Measurements from ENCODE around the gene TTC39A. TPM values are rescaled to one million over a fixed set of nuclear protein-coding genes. Genes with fewer than 3 reads are reported as not detected.

TTC39A gene
- total RNA-seq, 2 experiments from 2014 or later = 0.11 TPM; not detected in 1

- Mint-ChIP-seq H3K4me3 (no peak overlapping the region), H3K36me3 (ENCODE audit: low read depth) (no peaks in the 10 kb centered on the region), H3K4me1 (peaks cover 13% of the 10 kb centered on the region), H3K9me3 (ENCODE audit: low read depth) (no peaks in the 10 kb centered on the region), H3K27me3 (no peaks in the 10 kb centered on the region), H3K27ac (no peak overlapping the region)
- ChIA-PET CTCF (no interaction called here), POLR2A (no interaction called here)
- intact Hi-C loops (cut with DNase I, micrococcal nuclease) = no loop called here
- no peak for DNase-seq
- ATAC-seq = no peak
These were observed 28.1 kb downstream of the TTC39A start for GRCh38 chr1:51302270-51302669.

- intact Hi-C loops (cut with DNase I, micrococcal nuclease) = no loop called here
- no peak overlapping the region for H3K4me3 Mint-ChIP-seq
- H3K4me1 Mint-ChIP-seq = peaks cover 17% of the 10 kb centered on the region
- H3K9me3 Mint-ChIP-seq (ENCODE audit: low read depth) = no peaks in the 10 kb centered on the region
- peak; percentile 20 for ATAC-seq
- no peaks in the 10 kb centered on the region for H3K27me3 Mint-ChIP-seq
- H3K27ac Mint-ChIP-seq = no peak overlapping the region
- no peak for DNase-seq
- ChIA-PET POLR2A (no interaction called here), CTCF (no interaction called here)
- H3K36me3 Mint-ChIP-seq (ENCODE audit: low read depth) = no peaks in the 10 kb centered on the region
These were observed 28.6 kb downstream of the TTC39A start for GRCh38 chr1:51301844-51302162.

- ChIA-PET POLR2A (no interaction called here), CTCF (no interaction called here)
- H3K27me3 Mint-ChIP-seq = no peaks in the 10 kb centered on the region
- H3K27ac Mint-ChIP-seq = no peak overlapping the region
- peaks cover 21% of the 10 kb centered on the region for H3K4me1 Mint-ChIP-seq
- intact Hi-C loops (cut with DNase I, micrococcal nuclease) = no loop called here
- no peaks in the 10 kb centered on the region for H3K9me3 Mint-ChIP-seq (ENCODE audit: low read depth)
- H3K4me3 Mint-ChIP-seq = no peak overlapping the region
- H3K36me3 Mint-ChIP-seq (ENCODE audit: low read depth) = no peaks in the 10 kb centered on the region
- no peak for ATAC-seq
- no peak for DNase-seq
These were observed 29.1 kb downstream of the TTC39A start for GRCh38 chr1:51301152-51301843.

- ChIA-PET POLR2A (no interaction called here), CTCF (interaction anchor here (1.2 kb wide), 1 partner anchor 108 kb away, joined by 5 read pairs; no protein-coding TSS in a partner anchor)
- Mint-ChIP-seq H3K36me3 (ENCODE audit: low read depth) (no peaks in the 10 kb centered on the region), H3K4me1 (peaks cover 21% of the 10 kb centered on the region), H3K4me3 (no peak overlapping the region), H3K27ac (no peak overlapping the region), H3K9me3 (ENCODE audit: low read depth) (no peaks in the 10 kb centered on the region), H3K27me3 (no peaks in the 10 kb centered on the region)
- no peak for ATAC-seq
- DNase-seq = no peak
- intact Hi-C loops (cut with DNase I, micrococcal nuclease) = loop anchor here (5.0 to 10.0 kb wide), 5 partner anchors 88 to 525 kb away; no protein-coding TSS in a partner anchor
These were observed 30.2 kb downstream of the TTC39A start for GRCh38 chr1:51299981-51300670.

- no peaks in the 10 kb centered on the region for H3K9me3 Mint-ChIP-seq (ENCODE audit: low read depth)
- ATAC-seq (no peak), DNase-seq (no peak)
- H3K4me1 Mint-ChIP-seq = peaks cover 19% of the 10 kb centered on the region
- no peaks in the 10 kb centered on the region for H3K27me3 Mint-ChIP-seq
- POLR2A ChIA-PET = no interaction called here
- H3K4me3 Mint-ChIP-seq = no peak overlapping the region
- no peak overlapping the region for H3K27ac Mint-ChIP-seq
- CTCF ChIA-PET = interaction anchor here (1.1 to 1.2 kb wide), 2 partner anchors 107 to 110 kb away, joined by 3 to 5 read pairs; no protein-coding TSS in a partner anchor
- intact Hi-C loops (cut with DNase I, micrococcal nuclease) = loop anchor here (5.0 to 10.0 kb wide), 5 partner anchors 87 to 525 kb away; no protein-coding TSS in a partner anchor
- H3K36me3 Mint-ChIP-seq (ENCODE audit: low read depth) = no peaks in the 10 kb centered on the region
These were observed 31.0 kb downstream of the TTC39A start for GRCh38 chr1:51299185-51299885.

- no peak for DNase-seq
- Mint-ChIP-seq H3K27ac (no peak overlapping the region), H3K27me3 (no peaks in the 10 kb centered on the region), H3K36me3 (ENCODE audit: low read depth) (no peaks in the 10 kb centered on the region), H3K9me3 (ENCODE audit: low read depth) (no peaks in the 10 kb centered on the region), H3K4me1 (peaks cover 11% of the 10 kb centered on the region), H3K4me3 (no peak overlapping the region)
- ChIA-PET CTCF (interaction anchor here (1.1 kb wide), 1 partner anchor 109 kb away, joined by 3 read pairs; no protein-coding TSS in a partner anchor), POLR2A (no interaction called here)
- no peak for ATAC-seq
- intact Hi-C loops (cut with DNase I, micrococcal nuclease) = loop anchor here (5.0 to 10.0 kb wide), 5 partner anchors 86 to 524 kb away; no protein-coding TSS in a partner anchor
These were observed 32.0 kb downstream of the TTC39A start for GRCh38 chr1:51298322-51298705.

- Mint-ChIP-seq H3K9me3 (ENCODE audit: low read depth) (no peaks in the 10 kb centered on the region), H3K4me3 (peak overlapping the region; percentile 61), H3K27ac (peak overlapping the region; percentile 62), H3K36me3 (ENCODE audit: low read depth) (no peaks in the 10 kb centered on the region), H3K27me3 (no peaks in the 10 kb centered on the region), H3K4me1 (peaks cover 11% of the 10 kb centered on the region)
- no peak for DNase-seq
- ChIA-PET POLR2A (no interaction called here), CTCF (interaction anchor here (0.6 to 3.8 kb wide), 16 partner anchors 8 to 524 kb away, joined by 3 to 39 read pairs (median 4); no protein-coding TSS in a partner anchor)
- no peak for ATAC-seq
- intact Hi-C loops (cut with DNase I, micrococcal nuclease) = loop anchor here (1.0 to 10.0 kb wide), 8 partner anchors 61 to 523 kb away; partner anchors contain the start of gene RNF11 (in 2 of the 2)
These were observed 32.7 kb downstream of the TTC39A start for GRCh38 chr1:51297401-51298321.

DNA sequence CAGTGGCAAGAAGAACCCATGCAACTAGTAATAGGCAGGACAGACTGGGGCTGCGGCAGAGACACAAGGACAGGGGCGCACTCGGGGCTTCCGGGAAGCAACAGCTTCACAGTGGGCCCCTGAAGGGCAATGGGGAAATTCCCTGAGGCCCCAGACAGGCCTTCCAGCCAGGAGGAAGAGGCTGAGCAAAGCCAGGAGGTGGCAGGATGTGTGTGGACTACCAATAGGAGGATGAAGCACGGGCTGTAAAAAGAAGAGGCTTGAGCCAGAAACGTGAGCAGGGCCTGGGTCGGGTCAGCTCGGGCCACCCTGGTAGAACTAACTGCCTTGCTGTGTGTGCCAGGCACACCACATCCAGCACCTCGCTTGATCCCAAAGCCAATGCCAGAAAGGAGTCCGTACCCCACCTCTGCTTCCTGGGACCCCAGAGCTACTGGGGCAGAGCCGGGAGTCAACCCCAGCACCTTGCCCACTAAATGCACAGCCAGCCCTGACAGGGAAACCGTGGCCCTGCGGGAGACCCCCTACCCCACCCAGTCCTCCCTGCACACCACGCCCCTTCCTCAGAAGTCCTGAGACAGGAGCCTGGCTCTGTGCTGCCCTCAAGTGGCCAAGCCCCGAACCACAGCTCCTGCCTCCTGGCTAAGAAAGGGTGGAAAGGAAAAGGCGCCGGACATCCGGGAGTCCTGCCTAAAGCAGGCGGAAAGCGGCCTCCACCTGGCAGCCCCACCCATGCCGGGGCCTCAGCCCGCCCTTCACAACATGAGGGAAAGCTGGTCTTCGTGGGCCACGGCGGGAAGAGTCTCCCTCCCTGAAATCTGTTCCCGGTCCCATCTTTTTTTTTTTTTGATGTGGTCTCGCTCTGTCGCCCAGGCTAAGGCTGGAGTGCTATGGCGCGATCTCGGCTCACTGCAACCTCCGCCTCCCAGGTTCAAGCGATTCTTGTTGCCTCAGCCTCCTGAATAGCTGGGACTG, 33.7 kb downstream of the TTC39A start:
- POLR2A ChIA-PET = interaction anchor here (0.8 kb wide), 1 partner anchor 16 kb away, joined by 5 read pairs; no protein-coding TSS in a partner anchor
- intact Hi-C loops (cut with DNase I, micrococcal nuclease) = loop anchor here (1.0 to 10.0 kb wide), 8 partner anchors 60 to 522 kb away; partner anchors contain the start of gene RNF11 (in 2 of the 2)
- DNase-seq (peak; percentile 88), ATAC-seq (peak; percentile 85)
- peak overlapping the region; percentile 33 for H3K27ac Mint-ChIP-seq
- H3K36me3 Mint-ChIP-seq (ENCODE audit: low read depth) = no peaks in the 10 kb centered on the region
- CTCF ChIA-PET = interaction anchor here (0.6 to 3.8 kb wide), 22 partner anchors 9 to 603 kb away, joined by 3 to 39 read pairs (median 4); no protein-coding TSS in a partner anchor
- peaks cover 11% of the 10 kb centered on the region for H3K4me1 Mint-ChIP-seq
- no peaks in the 10 kb centered on the region for H3K27me3 Mint-ChIP-seq
- no peaks in the 10 kb centered on the region for H3K9me3 Mint-ChIP-seq (ENCODE audit: low read depth)
- H3K4me3 Mint-ChIP-seq = peak overlapping the region; percentile 61

DNA sequence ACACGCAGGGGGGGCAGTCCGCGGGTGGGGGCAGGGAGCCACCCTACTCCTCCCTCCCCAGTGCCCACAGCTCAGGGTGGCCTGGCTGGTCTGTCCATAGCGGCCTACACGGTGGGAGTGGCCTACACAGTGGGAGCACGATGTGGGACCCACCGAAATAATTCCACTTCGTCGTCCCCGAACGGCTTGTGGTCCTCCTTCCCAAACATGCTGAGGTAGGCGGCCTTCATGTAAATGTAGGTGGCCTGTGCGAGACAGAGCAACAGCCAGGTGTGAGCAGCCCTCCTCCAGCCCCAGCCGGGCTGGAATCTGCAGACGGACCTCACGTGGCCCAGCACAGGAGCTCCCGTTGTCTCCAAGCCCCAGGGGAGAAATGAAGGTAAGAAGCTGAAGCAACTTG, 34.4 kb downstream of the TTC39A start:
- Mint-ChIP-seq H3K36me3 (ENCODE audit: low read depth) (no peaks in the 10 kb centered on the region), H3K9me3 (ENCODE audit: low read depth) (no peaks in the 10 kb centered on the region), H3K4me1 (peaks cover 11% of the 10 kb centered on the region), H3K27me3 (no peaks in the 10 kb centered on the region), H3K4me3 (no peak overlapping the region), H3K27ac (no peak overlapping the region)
- ATAC-seq = no peak
- POLR2A ChIA-PET = no interaction called here
- no peak for DNase-seq
- intact Hi-C loops (cut with DNase I, micrococcal nuclease) = loop anchor here (2.0 to 10.0 kb wide), 7 partner anchors 59 to 521 kb away; partner anchors contain the start of gene RNF11 (in 1 of the 2)
- CTCF ChIA-PET = interaction anchor here (0.6 to 3.8 kb wide), 14 partner anchors 8 to 604 kb away, joined by 3 to 39 read pairs (median 4); no protein-coding TSS in a partner anchor
